MM.1S (cell line): ENCODE measurements around the gene SDCCAG8.

Source experiments
- EZH2 ChIP-seq: fragments of 300-600 bp; sonication (generic); optimal IDR thresholded peaks from 2 replicates; pipeline ENCODE3; 2017; ENCODE audit warnings: low read depth, mild to moderate bottlenecking, antibody characterized with exemption, low read length, mixed read lengths
- TF ChIP-seq, protein P1 (sequence below): fragments of 300-600 bp; sonication (generic); IDR thresholded peaks from 2 replicates; pipeline ENCODE4 v1.5.1; 2016; ENCODE audit warnings: antibody characterized with exemption, low read length, mixed read lengths

DNA sequence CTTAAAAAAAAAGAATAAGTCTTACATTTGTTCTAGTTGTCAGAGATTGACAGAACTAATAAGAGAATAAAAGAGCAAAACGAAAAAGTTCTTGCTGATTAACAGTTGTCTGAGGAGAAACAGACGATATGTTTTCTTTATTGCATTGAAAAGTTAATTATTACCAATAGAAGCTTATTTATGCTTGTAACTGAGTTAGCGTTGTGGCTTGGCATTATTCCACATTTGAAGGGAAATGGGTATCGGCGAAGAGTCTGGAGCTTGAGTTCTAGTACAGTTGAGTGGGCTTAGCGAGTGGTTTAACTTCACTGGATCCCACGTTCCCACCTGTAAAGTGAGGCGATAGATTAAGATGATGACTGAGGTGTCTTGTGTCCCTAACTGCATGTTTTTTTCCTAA, 109.0 kb downstream of the SDCCAG8 start:
- TF ChIP-seq, protein P1, sequence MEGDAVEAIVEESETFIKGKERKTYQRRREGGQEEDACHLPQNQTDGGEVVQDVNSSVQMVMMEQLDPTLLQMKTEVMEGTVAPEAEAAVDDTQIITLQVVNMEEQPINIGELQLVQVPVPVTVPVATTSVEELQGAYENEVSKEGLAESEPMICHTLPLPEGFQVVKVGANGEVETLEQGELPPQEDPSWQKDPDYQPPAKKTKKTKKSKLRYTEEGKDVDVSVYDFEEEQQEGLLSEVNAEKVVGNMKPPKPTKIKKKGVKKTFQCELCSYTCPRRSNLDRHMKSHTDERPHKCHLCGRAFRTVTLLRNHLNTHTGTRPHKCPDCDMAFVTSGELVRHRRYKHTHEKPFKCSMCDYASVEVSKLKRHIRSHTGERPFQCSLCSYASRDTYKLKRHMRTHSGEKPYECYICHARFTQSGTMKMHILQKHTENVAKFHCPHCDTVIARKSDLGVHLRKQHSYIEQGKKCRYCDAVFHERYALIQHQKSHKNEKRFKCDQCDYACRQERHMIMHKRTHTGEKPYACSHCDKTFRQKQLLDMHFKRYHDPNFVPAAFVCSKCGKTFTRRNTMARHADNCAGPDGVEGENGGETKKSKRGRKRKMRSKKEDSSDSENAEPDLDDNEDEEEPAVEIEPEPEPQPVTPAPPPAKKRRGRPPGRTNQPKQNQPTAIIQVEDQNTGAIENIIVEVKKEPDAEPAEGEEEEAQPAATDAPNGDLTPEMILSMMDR = no peak
- no peak for TF ChIP-seq EZH2
